ENCODE data around the gene SLFNL1.

Gene SLFNL1

GRCh38 chr1:40980068-40980452 is 41.5 kb downstream of the SLFNL1 start:
- Histone ChIP-seq H2AFZ (ENCODE audit: low read length) (peak overlapping the region; percentile 46), H3K9me3 (replicated peaks; ENCODE audit: insufficient read depth, low read length) (no peaks in the 10 kb centered on the region), H3K4me2 (ENCODE audit: low read depth, low read length) (peak overlapping the region; percentile 93; the same call in 1 of the 2 replicates), H3K4me1 (ENCODE audit: low read length) (peaks cover 14% of the 10 kb centered on the region), H3K27me3 (replicated peaks; ENCODE audit: insufficient read depth, low read length) (no peaks in the 10 kb centered on the region), H3K27ac (ENCODE audit: low read length) (peak overlapping the region; percentile 98; the same call in 1 of the 2 replicates), H3F3A (ENCODE audit: insufficient read depth, low read length) (0 out of 2 replicates have a peak, but pooled peaks cover 6% of the 10 kb centered on the region), H4K20me1 (ENCODE audit: insufficient read depth, low read length) (peaks cover 20% of the 10 kb centered on the region; the same call in 1 of the 2 replicates), H3K9ac (ENCODE audit: low read length) (peak overlapping the region; percentile 97), H3K4me3 (ENCODE audit: low read length) (peak overlapping the region; percentile 85), H3K9me2 (replicated peaks; ENCODE audit: insufficient read depth, low read length) (no peaks in the 10 kb centered on the region), H3K36me3 (replicated peaks; ENCODE audit: insufficient read depth, low read length) (peaks cover 14% of the 10 kb centered on the region), H3K79me2 (ENCODE audit: low read length) (peaks cover 51% of the 10 kb centered on the region)
- TF ChIP-seq CTCF (IDR thresholded peaks at IDR 0.05; ENCODE audit: low read length) (no peak), EZH2 (optimal IDR thresholded peaks at IDR 0.05; ENCODE audit: low read depth, low read length) (no peak), EZH2phosphoT487 (IDR thresholded peaks at IDR 0.05; ENCODE audit: low read length) (no peak)
- no peak for DNase-seq

GRCh38 chr1:40979241-40980067 is 42.1 kb downstream of the SLFNL1 start, which contains the start of gene CTPS1:
CTPS1 (plus strand) TSS chr1:40979696; CDS start chr1:40983291, 3,595 bp downstream.
- H3K4me1 ChIP-seq (ENCODE audit: low read length), result peaks cover 14% of the 10 kb centered on the region
- H3K36me3 ChIP-seq (replicated peaks; ENCODE audit: insufficient read depth, low read length), result peaks cover 9% of the 10 kb centered on the region
- peak within 1 kb of the TSS; percentile 97 for H3K9ac ChIP-seq (ENCODE audit: low read length)
- no peaks in the 10 kb centered on the region for H3K9me3 ChIP-seq (replicated peaks; ENCODE audit: insufficient read depth, low read length)
- peak; percentile 92 for DNase-seq
- H3K27me3 ChIP-seq (replicated peaks; ENCODE audit: insufficient read depth, low read length), result no peaks in the 10 kb centered on the region
- peak within 1 kb of the TSS; percentile 97 for H2AFZ ChIP-seq (ENCODE audit: low read length)
- H3K4me2 ChIP-seq (ENCODE audit: low read depth, low read length), result peak within 1 kb of the TSS; percentile 93
- H3K9me2 ChIP-seq (replicated peaks; ENCODE audit: insufficient read depth, low read length), result no peaks in the 10 kb centered on the region
- peak within 1 kb of the TSS; percentile 85 for H3K4me3 ChIP-seq (ENCODE audit: low read length)
- peak; percentile 32 for TF ChIP-seq CTCF (IDR thresholded peaks at IDR 0.05; ENCODE audit: low read length)
- TF ChIP-seq EZH2 (optimal IDR thresholded peaks at IDR 0.05; ENCODE audit: low read depth, low read length), result no peak
- peaks cover 20% of the 10 kb centered on the region; the same call in 1 of the 2 replicates for H4K20me1 ChIP-seq (ENCODE audit: insufficient read depth, low read length)
- peak within 1 kb of the TSS; percentile 98 for H3K27ac ChIP-seq (ENCODE audit: low read length)
- 0 out of 2 replicates have a peak, but pooled peaks cover 6% of the 10 kb centered on the region for H3F3A ChIP-seq (ENCODE audit: insufficient read depth, low read length)
- H3K79me2 ChIP-seq (ENCODE audit: low read length), result peaks cover 45% of the 10 kb centered on the region

GRCh38 chr1:40978886-40979240 is 42.7 kb downstream of the SLFNL1 start:
- TF ChIP-seq CTCF (IDR thresholded peaks at IDR 0.05; ENCODE audit: low read length) (no peak), EZH2 (optimal IDR thresholded peaks at IDR 0.05; ENCODE audit: low read depth, low read length) (no peak)
- peak overlapping the region; percentile 80 for H3K4me3 ChIP-seq (ENCODE audit: low read length)
- 0 out of 2 replicates have a peak, but pooled peaks cover 6% of the 10 kb centered on the region for H3F3A ChIP-seq (ENCODE audit: insufficient read depth, low read length)
- no peak overlapping the region for H3K27ac ChIP-seq (ENCODE audit: low read length)
- peak overlapping the region; percentile 97; the same call in 1 of the 2 replicates for H3K9ac ChIP-seq (ENCODE audit: low read length)
- peaks cover 18% of the 10 kb centered on the region; the same call in 1 of the 2 replicates for H4K20me1 ChIP-seq (ENCODE audit: insufficient read depth, low read length)
- H3K9me2 ChIP-seq (replicated peaks; ENCODE audit: insufficient read depth, low read length), result no peaks in the 10 kb centered on the region
- DNase-seq, result no peak
- H3K36me3 ChIP-seq (replicated peaks; ENCODE audit: insufficient read depth, low read length), result peaks cover 8% of the 10 kb centered on the region; the same call in 1 of the 2 replicates
- H3K4me2 ChIP-seq (ENCODE audit: low read depth, low read length), result peak overlapping the region; percentile 85
- peaks cover 14% of the 10 kb centered on the region for H3K4me1 ChIP-seq (ENCODE audit: low read length)
- H3K9me3 ChIP-seq (replicated peaks; ENCODE audit: insufficient read depth, low read length), result no peaks in the 10 kb centered on the region
- H2AFZ ChIP-seq (ENCODE audit: low read length), result peak overlapping the region; percentile 97
- no peaks in the 10 kb centered on the region for H3K27me3 ChIP-seq (replicated peaks; ENCODE audit: insufficient read depth, low read length)
- peaks cover 39% of the 10 kb centered on the region for H3K79me2 ChIP-seq (ENCODE audit: low read length)
